Colonic mucosa (tissue), 4 donors: ENCODE measurements around the gene TBC1D9. TPM values are rescaled to one million over a fixed set of nuclear protein-coding genes. Genes with fewer than 3 reads are reported as not detected.
A peak's percentile ranks its signal among the peaks of the same experiment; 100 is the strongest.

ENCODE experiments used
- DNase-seq: peaks from one replicate; pipeline ENCODE4 v3.0.0-alpha.2; 2020
- H3K27ac ChIP-seq: fragments of 200-600 bp; one replicate; pipeline ENCODE4 v1.8.0; 2021
- H3K27me3 ChIP-seq: fragments of 200-600 bp; one replicate; pipeline ENCODE4 v1.8.0; 2021
- H3K36me3 ChIP-seq: fragments of 200-600 bp; one replicate; pipeline ENCODE4 v1.8.0; 2021
- H3K4me1 ChIP-seq: fragments of 200-600 bp; one replicate; pipeline ENCODE4 v1.8.0; 2021; ENCODE audit warnings: mild to moderate bottlenecking
- H3K4me3 ChIP-seq: fragments of 200-600 bp; one replicate; pipeline ENCODE4 v1.8.0; 2021
- H3K9ac ChIP-seq, 2 donors: one replicate each; pipeline ENCODE4 v1.7.0; 2013; ENCODE audit warnings: control low read depth in 2 of 2, low read depth in 2 of 2, low read length in 2 of 2
- H3K9me3 ChIP-seq: fragments of 200-600 bp; one replicate; pipeline ENCODE4 v1.8.0; 2021
- intact Hi-C: fragments of 100-400 bp; cut with DNase I; formaldehyde crosslinking; loops from one replicate; pipeline ENCODE4 v1.14.1; 2022
- total RNA-seq, 2 donors: library from RNA; stranded (reverse); fragmentation: NEBNext Ultra II Directional in 1 of 2; extraction: Animal tissue kit (Norgen Biotek cat#: 25700) in 1 of 2; gene quantifications; one replicate each; pipeline ENCODE4 v1.2.1, GENCODE V29; 2021
- TF ChIP-seq, protein P1 (sequence below): fragments of 200-600 bp; IDR thresholded peaks from one replicate; pipeline ENCODE4 v1.8.0; 2022; ENCODE audit warnings: antibody characterized with exemption, mild to moderate bottlenecking
- donor health status: healthy.
- donor health status: DM: no; HTN: no; CAD: no.
- donor health status: DM: no; HTN: no; CAD: no.

TBC1D9 gene
- total RNA-seq, 2 donors from 2014 or later, result 6.8 to 11.6 TPM

DNA sequence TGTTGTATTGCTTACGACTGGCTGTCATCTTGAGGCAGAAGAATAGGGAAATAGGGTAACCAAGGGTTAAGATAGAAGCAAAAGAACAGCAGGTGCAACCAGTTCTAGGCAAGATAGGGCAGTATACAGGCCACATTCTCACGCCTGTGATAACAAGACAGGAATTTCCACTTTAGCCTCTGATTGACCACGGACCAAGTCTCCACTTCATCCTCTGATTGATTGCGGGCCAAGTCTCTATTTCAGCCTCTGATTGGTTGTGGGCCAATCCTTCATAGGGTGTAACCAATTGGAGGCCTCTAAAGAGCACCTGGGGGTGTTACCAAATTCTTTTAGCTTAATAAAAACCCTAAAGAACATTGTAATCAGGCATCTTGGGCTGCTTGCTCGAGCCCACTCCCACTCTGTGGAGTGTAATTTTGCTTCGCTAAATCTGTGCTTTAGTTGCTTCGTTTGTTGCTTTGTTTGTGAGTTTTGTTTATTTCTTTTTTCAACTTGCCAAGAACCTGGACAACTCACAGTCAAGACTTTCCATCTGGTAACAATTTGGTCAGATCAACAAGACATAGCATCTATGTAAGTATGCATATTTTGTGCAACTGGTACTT is 8.7 kb upstream of the TBC1D9 start:
- DNase-seq, result no peak
- TF ChIP-seq, protein P1, sequence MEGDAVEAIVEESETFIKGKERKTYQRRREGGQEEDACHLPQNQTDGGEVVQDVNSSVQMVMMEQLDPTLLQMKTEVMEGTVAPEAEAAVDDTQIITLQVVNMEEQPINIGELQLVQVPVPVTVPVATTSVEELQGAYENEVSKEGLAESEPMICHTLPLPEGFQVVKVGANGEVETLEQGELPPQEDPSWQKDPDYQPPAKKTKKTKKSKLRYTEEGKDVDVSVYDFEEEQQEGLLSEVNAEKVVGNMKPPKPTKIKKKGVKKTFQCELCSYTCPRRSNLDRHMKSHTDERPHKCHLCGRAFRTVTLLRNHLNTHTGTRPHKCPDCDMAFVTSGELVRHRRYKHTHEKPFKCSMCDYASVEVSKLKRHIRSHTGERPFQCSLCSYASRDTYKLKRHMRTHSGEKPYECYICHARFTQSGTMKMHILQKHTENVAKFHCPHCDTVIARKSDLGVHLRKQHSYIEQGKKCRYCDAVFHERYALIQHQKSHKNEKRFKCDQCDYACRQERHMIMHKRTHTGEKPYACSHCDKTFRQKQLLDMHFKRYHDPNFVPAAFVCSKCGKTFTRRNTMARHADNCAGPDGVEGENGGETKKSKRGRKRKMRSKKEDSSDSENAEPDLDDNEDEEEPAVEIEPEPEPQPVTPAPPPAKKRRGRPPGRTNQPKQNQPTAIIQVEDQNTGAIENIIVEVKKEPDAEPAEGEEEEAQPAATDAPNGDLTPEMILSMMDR, result no peak
- Histone ChIP-seq H3K27me3 (no peaks in the 10 kb centered on the region), H3K36me3 (no peaks in the 10 kb centered on the region), H3K9me3 (no peaks in the 10 kb centered on the region), H3K4me3 (no peak overlapping the region), H3K4me1 (no peaks in the 10 kb centered on the region), H3K27ac (no peak overlapping the region), H3K9ac (no peak overlapping the region)
- intact Hi-C loops, result no loop called here

DNA sequence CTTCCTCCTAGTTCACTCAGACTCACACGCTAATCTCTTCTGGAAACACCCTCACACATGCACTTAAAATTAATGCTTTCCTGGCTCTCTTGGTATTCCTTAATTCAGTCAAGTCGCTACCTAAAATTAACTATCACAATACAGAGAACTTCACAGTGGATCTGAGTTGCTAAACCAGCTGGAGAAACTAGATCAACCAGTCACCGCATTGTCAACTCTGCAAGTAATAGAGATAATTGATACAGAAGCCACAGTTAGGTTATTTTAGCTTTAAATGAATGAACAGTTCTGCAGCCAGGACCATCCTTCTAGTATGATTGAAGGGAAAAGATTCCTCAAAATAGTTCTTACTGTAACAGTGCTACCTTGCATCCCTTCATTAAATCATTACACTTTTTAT is 6.0 kb upstream of the TBC1D9 start:
- TF ChIP-seq, protein P1, result no peak
- no peaks in the 10 kb centered on the region for H3K27me3 ChIP-seq
- H3K9ac ChIP-seq, result no peak overlapping the region
- H3K4me3 ChIP-seq, result no peak overlapping the region
- H3K4me1 ChIP-seq, result no peaks in the 10 kb centered on the region
- no peak for DNase-seq
- H3K9me3 ChIP-seq, result no peaks in the 10 kb centered on the region
- no peaks in the 10 kb centered on the region for H3K36me3 ChIP-seq
- H3K27ac ChIP-seq, result no peak overlapping the region
- intact Hi-C loops, result no loop called here

GRCh38 chr4:140757232-140757630 is 1.0 kb upstream of the TBC1D9 start:
- TF ChIP-seq, protein P1, result no peak
- DNase-seq, result no peak
- Histone ChIP-seq H3K36me3 (no peaks in the 10 kb centered on the region), H3K4me3 (peak overlapping the region; percentile 67), H3K9ac (peak overlapping the region in 1 of 2 donors; percentile 85), H3K4me1 (no peaks in the 10 kb centered on the region), H3K9me3 (no peaks in the 10 kb centered on the region), H3K27ac (peak overlapping the region; percentile 95), H3K27me3 (no peaks in the 10 kb centered on the region)
- intact Hi-C loops, result no loop called here

- TF ChIP-seq, protein P1, result no peak
- intact Hi-C loops, result no loop called here
These were observed 339 bp downstream of the TBC1D9 start for GRCh38 chr4:140755774-140756318.

DNA sequence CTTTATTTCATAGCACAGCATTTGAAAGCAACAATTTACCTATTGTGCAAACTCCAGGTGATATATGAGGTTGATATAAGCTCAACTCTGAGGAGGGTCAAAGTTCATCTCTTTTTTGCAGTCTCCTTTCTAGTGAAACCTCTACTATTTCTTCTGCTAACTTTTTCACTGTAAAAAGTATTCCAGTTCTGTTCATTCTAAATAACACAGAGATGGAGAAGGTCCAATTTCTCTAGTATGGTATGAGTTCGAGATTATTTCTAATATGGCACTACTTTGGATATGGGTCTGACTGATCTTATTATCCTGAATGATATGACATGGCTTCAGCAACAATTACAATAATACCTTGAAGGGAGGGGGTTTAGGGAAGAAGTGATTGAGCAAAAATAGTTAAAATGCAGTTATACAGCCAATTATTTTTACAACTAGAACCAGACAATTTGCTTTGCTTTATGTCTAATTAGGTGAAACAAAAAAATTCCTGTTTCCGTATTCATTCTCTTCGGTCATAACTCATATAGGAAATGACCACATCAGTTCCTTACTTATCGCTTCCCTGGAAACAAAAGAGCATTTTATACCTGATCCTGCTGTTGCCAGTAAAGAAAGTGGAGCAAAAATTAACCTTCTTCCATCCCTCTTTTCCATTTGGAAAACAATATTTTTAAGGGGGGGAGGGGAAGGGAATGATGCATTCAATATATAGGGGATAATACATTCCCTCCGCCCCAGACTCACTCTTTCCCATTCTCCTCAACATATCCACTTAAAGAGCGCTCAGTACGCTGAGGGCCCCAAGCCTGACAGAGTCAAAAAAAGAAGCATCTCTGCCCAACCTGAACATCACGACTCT is 1.0 kb downstream of the TBC1D9 start:
- H3K4me3 ChIP-seq, result peak overlapping the region; percentile 67
- H3K4me1 ChIP-seq, result no peaks in the 10 kb centered on the region
- H3K36me3 ChIP-seq, result no peaks in the 10 kb centered on the region
- H3K9me3 ChIP-seq, result no peaks in the 10 kb centered on the region
- intact Hi-C loops, result no loop called here
- no peak for DNase-seq
- TF ChIP-seq, protein P1, result no peak
- peak overlapping the region; percentile 95 for H3K27ac ChIP-seq
- peak overlapping the region; percentile 53 to 96 for H3K9ac ChIP-seq
- no peaks in the 10 kb centered on the region for H3K27me3 ChIP-seq

More at GRCh38 chr4:140755774-140756318, 339 bp downstream of the TBC1D9 start:
- no peaks in the 10 kb centered on the region for H3K4me1 ChIP-seq
- H3K27me3 ChIP-seq, result no peaks in the 10 kb centered on the region
- no peaks in the 10 kb centered on the region for H3K9me3 ChIP-seq
- peak overlapping the region; percentile 85 to 96 for H3K9ac ChIP-seq
- peak; percentile 43 for DNase-seq
- peak overlapping the region; percentile 95 for H3K27ac ChIP-seq
- no peaks in the 10 kb centered on the region for H3K36me3 ChIP-seq
- H3K4me3 ChIP-seq, result peak overlapping the region; percentile 67
